Thyroid gland (tissue), 4 donors: ENCODE results near the gene RESF1.

Experiments
- POLR2A ChIP-seq, 2 donors: fragments of 450-650 bp; IDR thresholded peaks; one replicate each; pipeline ENCODE4 v1.6.1; 2017; ENCODE audit warnings: antibody characterized with exemption in 2 of 2, mild to moderate bottlenecking in 2 of 2, moderate library complexity in 1 of 2
- TF ChIP-seq, protein P1 (sequence below), 6 experiments: fragments of 200-600 bp in 3 of 6; fragments of 450-650 bp in 3 of 6; sonication (generic) in 3 of 6; IDR thresholded peaks; one replicate each; pipeline ENCODE4 v1.5.1; 2016 to 2019; ENCODE audit warnings: antibody characterized with exemption in 6 of 6, mild to moderate bottlenecking in 2 of 6, inconsistent platforms in 1 of 6, moderate library complexity in 1 of 6

DNA sequence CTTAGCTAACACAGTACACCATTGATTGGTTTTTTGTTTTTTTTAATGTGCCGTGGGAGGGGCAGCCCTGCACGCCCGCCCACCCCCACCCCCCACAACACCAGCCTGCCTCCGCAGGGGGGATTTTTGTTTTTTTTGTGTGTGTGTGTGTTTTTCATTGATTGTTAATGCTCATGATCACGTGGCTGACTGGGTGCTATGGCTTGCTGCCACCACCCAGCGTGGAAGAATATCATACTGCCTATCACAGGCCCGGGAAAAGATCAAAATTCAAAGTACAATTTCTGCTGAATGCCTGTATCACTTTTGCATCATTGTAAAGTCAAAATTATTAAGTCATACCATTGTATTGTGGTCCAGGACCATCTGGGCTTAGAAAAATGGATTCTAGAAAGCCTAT is 8.3 kb downstream of the RESF1 start:
- TF ChIP-seq, protein P1, sequence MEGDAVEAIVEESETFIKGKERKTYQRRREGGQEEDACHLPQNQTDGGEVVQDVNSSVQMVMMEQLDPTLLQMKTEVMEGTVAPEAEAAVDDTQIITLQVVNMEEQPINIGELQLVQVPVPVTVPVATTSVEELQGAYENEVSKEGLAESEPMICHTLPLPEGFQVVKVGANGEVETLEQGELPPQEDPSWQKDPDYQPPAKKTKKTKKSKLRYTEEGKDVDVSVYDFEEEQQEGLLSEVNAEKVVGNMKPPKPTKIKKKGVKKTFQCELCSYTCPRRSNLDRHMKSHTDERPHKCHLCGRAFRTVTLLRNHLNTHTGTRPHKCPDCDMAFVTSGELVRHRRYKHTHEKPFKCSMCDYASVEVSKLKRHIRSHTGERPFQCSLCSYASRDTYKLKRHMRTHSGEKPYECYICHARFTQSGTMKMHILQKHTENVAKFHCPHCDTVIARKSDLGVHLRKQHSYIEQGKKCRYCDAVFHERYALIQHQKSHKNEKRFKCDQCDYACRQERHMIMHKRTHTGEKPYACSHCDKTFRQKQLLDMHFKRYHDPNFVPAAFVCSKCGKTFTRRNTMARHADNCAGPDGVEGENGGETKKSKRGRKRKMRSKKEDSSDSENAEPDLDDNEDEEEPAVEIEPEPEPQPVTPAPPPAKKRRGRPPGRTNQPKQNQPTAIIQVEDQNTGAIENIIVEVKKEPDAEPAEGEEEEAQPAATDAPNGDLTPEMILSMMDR (IDR thresholded peaks at IDR 0.05), result no peak
- TF ChIP-seq POLR2A (IDR thresholded peaks at IDR 0.05), result no peak
